Nephron (organoid): ENCODE results near the gene RGSL1.

ENCODE experiments used
- H3K27ac Mint-ChIP-seq, 3 experiments: 2 replicates each; pipeline ENCODE4 v1.8.0; 2020; ENCODE audit warnings: mixed read lengths in 3 of 3, mild to moderate bottlenecking in 2 of 3, moderate library complexity in 1 of 3
- H3K27me3 Mint-ChIP-seq: 2 replicates; pipeline ENCODE4 v1.8.0; 2021; ENCODE audit warnings: low read depth, mild to moderate bottlenecking, moderate library complexity, mixed read lengths
- H3K36me3 Mint-ChIP-seq: 2 replicates; pipeline ENCODE4 v1.8.0; 2020; ENCODE audit warnings: low read depth, mixed read lengths
- H3K4me1 Mint-ChIP-seq: 2 replicates; pipeline ENCODE4 v1.8.0; 2020; ENCODE audit warnings: mixed read lengths
- H3K4me3 Mint-ChIP-seq, 3 experiments: 2 replicates each; pipeline ENCODE4 v1.8.0; 2020; ENCODE audit warnings: mild to moderate bottlenecking in 3 of 3, mixed read lengths in 3 of 3, moderate library complexity in 2 of 3
- H3K9me3 Mint-ChIP-seq: 2 replicates; pipeline ENCODE4 v1.8.0; 2020; ENCODE audit warnings: mixed read lengths
- CTCF ChIP-seq, 3 experiments: fragments of 200-600 bp; sonication (generic); IDR thresholded peaks; one replicate each; pipeline ENCODE4 v1.5.0; 2021; ENCODE audit warnings: antibody characterized with exemption in 3 of 3; ENCODE audit not compliant: unreplicated experiment in 3 of 3

Gene RGSL1

GRCh38 chr1:182569939-182570610 is 120.1 kb downstream of the RGSL1 start:
- Mint-ChIP-seq H3K27ac (no peak overlapping the region), H3K4me1 (no peaks in the 10 kb centered on the region), H3K4me3 (no peak overlapping the region), H3K36me3 (no peaks in the 10 kb centered on the region), H3K27me3 (no peaks in the 10 kb centered on the region), H3K9me3 (no peaks in the 10 kb centered on the region)
- no peak for TF ChIP-seq CTCF (IDR thresholded peaks at IDR 0.05; ENCODE audit: unreplicated experiment in 3 of 3)

- Mint-ChIP-seq H3K4me1 (no peaks in the 10 kb centered on the region), H3K27ac (no peak overlapping the region), H3K4me3 (no peak overlapping the region), H3K36me3 (peaks cover 3% of the 10 kb centered on the region), H3K27me3 (no peaks in the 10 kb centered on the region), H3K9me3 (no peaks in the 10 kb centered on the region)
- no peak for TF ChIP-seq CTCF (IDR thresholded peaks at IDR 0.05; ENCODE audit: unreplicated experiment in 3 of 3)
Observed at GRCh38 chr1:182570611-182570970, 120.6 kb downstream of the RGSL1 start.

- Mint-ChIP-seq H3K27ac (no peak overlapping the region), H3K9me3 (no peaks in the 10 kb centered on the region), H3K4me1 (no peaks in the 10 kb centered on the region), H3K27me3 (no peaks in the 10 kb centered on the region), H3K36me3 (peaks cover 7% of the 10 kb centered on the region), H3K4me3 (no peak overlapping the region)
- no peak for TF ChIP-seq CTCF (IDR thresholded peaks at IDR 0.05; ENCODE audit: unreplicated experiment in 3 of 3)
Observed at GRCh38 chr1:182574156-182574555, 124.2 kb downstream of the RGSL1 start.

GRCh38 chr1:182575540-182576149 is 125.7 kb downstream of the RGSL1 start:
- H3K9me3 Mint-ChIP-seq = no peaks in the 10 kb centered on the region
- no peak for TF ChIP-seq CTCF (IDR thresholded peaks at IDR 0.05; ENCODE audit: unreplicated experiment in 3 of 3)
- H3K4me3 Mint-ChIP-seq = no peak overlapping the region
- H3K36me3 Mint-ChIP-seq = peaks cover 18% of the 10 kb centered on the region
- no peaks in the 10 kb centered on the region for H3K4me1 Mint-ChIP-seq
- peak overlapping the region in 1 of 3 experiments; percentile 11 for H3K27ac Mint-ChIP-seq
- no peaks in the 10 kb centered on the region for H3K27me3 Mint-ChIP-seq

GRCh38 chr1:182580736-182581135 is 130.8 kb downstream of the RGSL1 start:
- no peaks in the 10 kb centered on the region for H3K4me1 Mint-ChIP-seq
- no peak overlapping the region for H3K4me3 Mint-ChIP-seq
- TF ChIP-seq CTCF (IDR thresholded peaks at IDR 0.05; ENCODE audit: unreplicated experiment in 3 of 3) = no peak
- peaks cover 37% of the 10 kb centered on the region for H3K36me3 Mint-ChIP-seq
- H3K27me3 Mint-ChIP-seq = no peaks in the 10 kb centered on the region
- H3K9me3 Mint-ChIP-seq = no peaks in the 10 kb centered on the region
- no peak overlapping the region for H3K27ac Mint-ChIP-seq

- peaks cover 4% of the 10 kb centered on the region for H3K9me3 Mint-ChIP-seq
- no peak for TF ChIP-seq CTCF (IDR thresholded peaks at IDR 0.05; ENCODE audit: unreplicated experiment in 3 of 3)
- H3K4me3 Mint-ChIP-seq = no peak overlapping the region
- H3K27ac Mint-ChIP-seq = no peak overlapping the region
- peaks cover 6% of the 10 kb centered on the region for H3K4me1 Mint-ChIP-seq
- H3K36me3 Mint-ChIP-seq = peaks cover 41% of the 10 kb centered on the region
- no peaks in the 10 kb centered on the region for H3K27me3 Mint-ChIP-seq
Observed at GRCh38 chr1:182584746-182585145, 134.8 kb downstream of the RGSL1 start.
